Stimulated activated naive CD4-positive, alpha-beta T cell (primary cell): ENCODE results near the gene TRPC4AP.

Experiments
- DNase-seq, 6 experiments: peaks; one replicate each; lab custom pipeline; 2025; lab: John Stamatoyannopoulos, UW

TRPC4AP gene

DNA sequence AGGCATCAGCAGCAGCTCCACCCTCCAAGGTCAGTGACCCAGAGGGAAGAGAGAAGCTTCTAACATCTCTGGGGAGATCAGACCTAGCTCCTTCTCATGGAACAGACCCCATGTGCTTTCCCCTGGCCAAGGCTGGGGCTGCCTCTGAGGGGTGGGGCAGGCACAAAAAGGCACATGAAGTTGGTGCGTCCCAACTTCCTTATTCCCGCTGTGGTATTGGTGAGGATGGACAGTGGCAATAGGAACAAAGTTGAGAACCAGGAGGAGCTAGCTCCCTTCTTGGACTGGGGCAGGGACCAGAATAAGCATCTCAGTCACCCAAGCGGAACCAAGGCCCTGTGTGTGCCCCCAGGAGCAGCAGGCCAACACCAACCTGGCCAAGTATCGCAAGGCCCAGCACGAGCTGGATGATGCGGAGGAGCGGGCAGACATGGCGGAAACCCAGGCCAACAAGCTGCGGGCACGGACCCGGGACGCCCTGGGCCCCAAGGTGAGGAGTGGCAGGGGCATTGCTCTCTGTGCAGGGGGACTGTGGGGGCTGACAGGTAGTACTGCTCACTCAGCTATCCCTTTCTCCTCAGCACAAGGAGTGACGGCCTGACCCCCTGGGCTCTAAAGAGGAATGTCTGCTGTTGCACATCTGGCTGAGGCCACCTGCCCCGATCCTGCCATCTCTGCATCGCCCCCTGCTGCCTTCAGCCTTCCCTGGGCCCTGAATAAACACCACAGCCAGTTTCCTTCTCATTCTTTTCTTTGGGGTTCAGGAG lies 90.8 kb downstream of the TRPC4AP start:
- no peak for DNase-seq

- DNase-seq = no peak
Measured at GRCh38 chr20:35000922-35001595, 91.5 kb downstream of the TRPC4AP start.

- no peak for DNase-seq
Measured at GRCh38 chr20:35000311-35000921, 92.2 kb downstream of the TRPC4AP start.

DNA sequence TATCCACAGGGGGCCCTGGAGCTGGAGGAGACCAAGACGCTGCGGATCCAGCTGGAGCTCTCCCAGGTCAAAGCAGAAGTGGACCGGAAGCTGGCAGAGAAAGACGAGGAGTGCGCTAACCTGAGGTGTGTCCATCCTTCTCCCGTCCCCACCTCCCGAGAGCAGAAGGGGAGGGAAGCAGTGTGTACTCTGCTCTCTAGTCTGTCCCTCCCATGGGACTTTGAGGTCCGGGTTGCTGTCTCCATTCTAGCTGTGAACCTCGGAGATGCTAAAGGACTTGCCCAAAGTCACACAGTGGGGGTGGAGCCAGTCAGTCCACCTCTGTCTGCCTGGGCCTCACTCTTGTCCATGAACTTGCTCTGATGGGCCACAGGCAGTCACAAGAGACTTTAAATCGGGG lies 92.8 kb downstream of the TRPC4AP start:
- DNase-seq = no peak

DNA sequence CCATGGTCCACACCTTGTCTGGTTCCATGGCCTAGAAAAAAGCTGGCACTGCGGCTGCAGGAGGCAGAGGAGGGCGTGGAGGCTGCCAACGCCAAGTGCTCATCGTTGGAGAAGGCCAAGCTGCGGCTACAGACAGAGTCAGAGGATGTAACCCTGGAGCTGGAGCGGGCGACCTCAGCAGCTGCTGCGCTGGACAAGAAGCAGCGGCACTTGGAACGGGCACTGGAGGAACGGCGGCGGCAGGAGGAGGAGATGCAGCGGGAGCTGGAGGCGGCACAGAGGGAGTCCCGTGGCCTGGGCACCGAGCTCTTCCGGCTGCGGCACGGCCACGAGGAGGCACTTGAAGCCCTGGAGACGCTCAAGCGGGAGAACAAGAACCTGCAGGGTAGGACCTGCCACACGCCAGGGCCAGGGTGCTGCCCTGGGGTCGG lies 93.6 kb downstream of the TRPC4AP start:
- no peak for DNase-seq

- DNase-seq = no peak
Measured at GRCh38 chr20:34998331-34998950, 94.2 kb downstream of the TRPC4AP start.

DNA sequence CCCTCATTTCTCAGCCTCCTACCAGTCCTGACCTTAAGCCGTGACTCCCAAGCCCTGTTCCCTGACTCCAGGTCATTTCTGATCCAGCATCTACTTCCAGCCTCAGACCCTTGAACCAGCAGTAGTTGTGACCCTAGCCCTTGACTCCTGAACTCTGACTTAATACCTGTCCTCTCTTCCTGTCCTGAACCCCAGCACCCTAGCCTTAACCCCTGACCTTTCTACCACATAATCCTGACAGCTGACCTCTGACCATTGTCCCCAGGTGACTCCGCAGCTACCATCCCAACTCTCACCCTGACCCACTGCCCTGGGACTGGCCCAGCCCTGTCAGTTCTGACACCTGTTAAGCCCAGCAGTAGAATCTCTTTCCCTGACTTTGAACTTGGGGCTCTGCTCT lies 94.8 kb downstream of the TRPC4AP start:
- no peak for DNase-seq

GRCh38 chr20:34997131-34997561 lies 95.5 kb downstream of the TRPC4AP start:
- no peak for DNase-seq

DNA sequence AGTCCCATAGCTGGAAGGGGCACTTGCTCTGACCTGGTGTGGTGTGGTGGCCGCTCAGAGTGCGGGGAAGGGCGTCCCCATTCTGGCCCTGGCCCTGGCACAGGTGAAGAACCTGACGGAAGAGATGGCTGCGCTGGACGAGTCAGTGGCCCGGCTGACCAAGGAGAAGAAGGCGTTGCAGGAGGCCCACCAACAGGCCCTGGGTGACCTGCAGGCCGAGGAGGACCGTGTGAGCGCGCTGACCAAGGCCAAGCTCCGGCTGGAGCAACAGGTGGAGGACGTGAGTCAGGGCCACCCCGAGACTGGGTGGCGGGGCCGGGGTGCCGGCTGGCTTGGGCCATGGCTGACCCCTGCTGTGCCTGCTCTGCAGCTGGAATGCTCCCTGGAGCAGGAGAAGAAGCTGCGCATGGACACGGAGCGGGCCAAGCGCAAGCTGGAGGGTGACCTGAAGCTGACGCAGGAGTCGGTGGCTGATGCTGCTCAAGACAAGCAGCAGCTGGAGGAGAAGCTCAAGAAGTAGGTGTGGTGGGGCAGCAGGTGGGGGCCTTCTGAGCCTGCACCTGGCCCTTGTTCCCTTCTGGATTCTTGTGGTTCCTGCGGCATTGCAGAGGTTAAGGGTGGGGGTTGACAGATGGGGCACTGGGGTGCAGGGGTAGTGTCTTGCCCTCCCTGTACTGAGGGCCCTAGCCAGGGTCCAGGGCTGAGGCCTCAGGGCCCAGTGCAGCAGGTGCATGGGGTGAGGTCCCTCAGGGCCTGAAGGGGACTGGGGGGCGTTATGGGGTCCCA lies 96.2 kb downstream of the TRPC4AP start:
- DNase-seq = no peak

DNA sequence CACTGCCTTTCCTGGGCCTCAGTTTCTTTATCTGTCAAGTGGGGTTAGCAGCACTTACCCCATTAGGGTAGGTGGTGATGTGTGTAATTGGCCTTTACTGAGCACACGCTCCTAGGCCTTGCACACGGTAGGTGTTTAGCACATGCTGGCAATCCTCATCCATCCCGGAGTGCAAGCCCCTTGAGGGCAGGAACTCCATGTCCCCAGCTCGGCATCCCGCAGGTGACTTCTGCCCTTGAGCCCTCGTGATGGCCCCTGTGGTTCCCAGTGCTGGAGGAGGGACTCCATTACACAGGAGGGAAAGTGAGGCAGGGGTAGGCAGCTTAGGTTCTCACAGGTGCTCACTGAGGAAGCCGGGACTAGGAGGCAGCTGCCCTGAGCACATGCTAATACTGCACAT lies 96.9 kb downstream of the TRPC4AP start:
- DNase-seq = no peak

- DNase-seq = no peak
Measured at GRCh38 chr20:34995192-34995591, 97.4 kb downstream of the TRPC4AP start.

DNA sequence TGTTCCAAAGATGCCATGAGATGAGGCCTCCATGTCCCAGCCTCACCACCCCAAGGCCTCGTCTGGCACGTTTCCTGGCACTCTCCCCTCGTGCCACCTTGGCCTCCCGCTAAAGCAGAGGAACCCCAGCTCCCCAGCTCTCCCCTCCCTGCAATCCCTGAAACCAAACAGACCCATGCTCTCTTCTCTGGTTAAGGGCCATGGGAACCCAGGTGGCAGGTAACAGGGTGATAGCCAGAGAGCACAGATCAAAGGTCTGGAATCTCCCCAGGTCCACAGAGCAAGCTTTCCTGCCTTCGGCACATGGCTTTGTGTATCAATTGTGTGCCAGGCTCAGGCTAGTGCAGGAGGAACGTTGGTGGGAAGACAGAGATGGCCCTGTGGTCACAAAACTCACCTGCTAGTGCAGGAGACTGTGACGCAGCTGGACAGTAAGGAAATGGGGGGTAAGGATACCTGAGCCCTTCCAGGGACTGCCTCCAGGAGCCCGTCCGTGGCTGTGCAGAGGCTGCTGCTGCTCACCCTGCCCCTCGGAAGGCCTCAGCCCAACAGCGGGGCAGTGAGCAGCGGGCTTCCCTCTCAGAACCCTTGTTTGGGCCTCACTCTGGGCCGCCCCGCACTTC lies 98.0 kb downstream of the TRPC4AP start:
- no peak for DNase-seq

DNA sequence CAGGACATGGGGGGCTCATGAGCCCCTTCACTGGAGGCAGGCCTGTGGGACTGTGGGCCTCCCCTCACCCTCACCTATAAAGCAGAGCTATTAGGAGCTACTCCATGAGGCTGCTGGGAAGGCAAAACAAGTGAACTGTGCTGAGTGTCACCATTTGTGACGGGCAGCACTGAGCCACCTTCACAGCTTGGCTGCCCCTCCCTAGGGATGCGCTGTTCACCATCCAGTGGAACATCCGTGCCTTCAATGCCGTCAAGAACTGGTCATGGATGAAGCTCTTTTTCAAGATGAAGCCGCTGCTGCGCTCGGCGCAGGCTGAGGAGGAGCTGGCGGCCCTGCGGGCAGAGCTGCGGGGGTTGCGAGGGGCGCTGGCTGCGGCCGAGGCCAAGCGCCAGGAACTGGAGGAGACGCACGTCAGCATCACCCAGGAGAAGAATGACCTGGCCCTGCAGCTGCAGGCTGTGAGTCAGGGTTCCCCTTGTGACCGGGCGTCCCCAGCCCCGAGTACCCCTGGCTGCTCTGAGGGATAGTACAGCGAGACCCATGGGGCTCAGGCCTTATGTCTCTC lies 98.6 kb downstream of the TRPC4AP start:
- no peak for DNase-seq

GRCh38 chr20:34992751-34993417 lies 99.7 kb downstream of the TRPC4AP start:
- no peak for DNase-seq

GRCh38 chr20:34990661-34991214 lies 101.9 kb downstream of the TRPC4AP start:
- no peak for DNase-seq

GRCh38 chr20:34990231-34990630 lies 102.4 kb downstream of the TRPC4AP start:
- no peak for DNase-seq

DNA sequence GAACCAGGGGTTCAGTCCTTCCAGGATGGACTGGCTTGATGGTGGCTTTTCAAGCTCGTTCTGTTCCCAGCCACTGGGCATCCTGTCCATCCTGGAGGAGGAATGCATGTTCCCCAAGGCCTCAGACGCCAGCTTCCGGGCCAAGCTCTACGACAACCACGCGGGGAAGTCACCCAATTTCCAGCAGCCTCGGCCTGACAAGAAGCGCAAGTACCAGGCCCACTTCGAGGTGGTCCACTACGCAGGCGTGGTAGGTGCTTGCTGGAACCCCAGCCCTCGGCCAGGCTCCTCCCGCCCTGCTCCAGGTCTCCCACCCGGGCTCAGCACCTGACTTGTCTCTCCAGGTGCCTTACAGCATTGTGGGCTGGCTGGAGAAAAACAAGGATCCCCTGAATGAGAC lies 102.9 kb downstream of the TRPC4AP start:
- no peak for DNase-seq

- no peak for DNase-seq
Measured at GRCh38 chr20:34989118-34989517, 103.5 kb downstream of the TRPC4AP start.

DNA sequence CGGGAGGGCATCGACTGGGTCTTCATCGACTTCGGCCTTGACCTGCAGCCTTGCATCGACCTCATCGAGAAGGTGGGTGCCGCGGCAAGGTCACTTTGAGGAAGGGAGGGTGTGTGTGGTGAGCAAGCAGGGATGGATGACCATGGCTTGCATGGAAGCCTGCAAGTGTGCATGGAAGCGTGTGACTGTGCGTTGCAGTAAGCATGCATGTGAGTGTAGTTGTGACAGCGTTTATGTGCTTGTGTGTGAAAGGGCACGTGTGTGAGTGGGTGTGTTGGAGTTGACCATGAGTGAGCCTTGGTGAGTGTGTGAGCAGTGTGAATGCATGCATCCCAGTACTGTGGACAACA lies 104.4 kb downstream of the TRPC4AP start:
- DNase-seq = no peak
